ENCODE results near the gene C15orf40. TPM values are rescaled to one million over a fixed set of nuclear protein-coding genes. Genes with fewer than 3 reads are reported as not detected.

Gene C15orf40
- total RNA-seq, 4 donors from 2014 or later: 6.9 to 20.5 (median 9.4) TPM

- Histone ChIP-seq H3K36me3 (no peaks in the 10 kb centered on the region), H3K27me3 (no peaks in the 10 kb centered on the region), H3K9me3 (no peaks in the 10 kb centered on the region), H3K4me3 (no peak overlapping the region), H3K27ac (no peak overlapping the region), H3K4me1 (no peaks in the 10 kb centered on the region)
- TF ChIP-seq POLR2A (IDR thresholded peaks at IDR 0.05) (no peak), CTCF (IDR thresholded peaks at IDR 0.05) (no peak), EP300 (IDR thresholded peaks at IDR 0.05) (no peak), POLR2AphosphoS5 (IDR thresholded peaks at IDR 0.05) (no peak)
- no peak for ATAC-seq
- WGBS, 2 donors (ENCODE audit: low coverage in 1 of 2): 100% methylated on average over 1 to 2 of the region's 3 CpGs
Measured at GRCh38 chr15:82960766-82961165, 50.7 kb downstream of the C15orf40 start.

- Histone ChIP-seq H3K36me3 (no peaks in the 10 kb centered on the region), H3K9me3 (no peaks in the 10 kb centered on the region), H3K27me3 (no peaks in the 10 kb centered on the region), H3K4me3 (no peak overlapping the region), H3K27ac (no peak overlapping the region), H3K4me1 (no peaks in the 10 kb centered on the region)
- TF ChIP-seq POLR2A (IDR thresholded peaks at IDR 0.05) (no peak), CTCF (IDR thresholded peaks at IDR 0.05) (no peak), EP300 (IDR thresholded peaks at IDR 0.05) (no peak), POLR2AphosphoS5 (IDR thresholded peaks at IDR 0.05) (no peak)
- no peak for ATAC-seq
- WGBS, 2 donors (ENCODE audit: low coverage in 1 of 2): 95 to 100% methylated on average over 2 to 5 of the region's 5 CpGs
Measured at GRCh38 chr15:82959423-82959822, 52.0 kb downstream of the C15orf40 start.

- WGBS, 2 donors (ENCODE audit: low coverage in 1 of 2): 67% methylated on average over 1 of the region's 1 CpG; no CpG with 5 or more reads in 1 of the 2 donors
Measured at GRCh38 chr15:82958638-82959037, 52.8 kb downstream of the C15orf40 start.

DNA sequence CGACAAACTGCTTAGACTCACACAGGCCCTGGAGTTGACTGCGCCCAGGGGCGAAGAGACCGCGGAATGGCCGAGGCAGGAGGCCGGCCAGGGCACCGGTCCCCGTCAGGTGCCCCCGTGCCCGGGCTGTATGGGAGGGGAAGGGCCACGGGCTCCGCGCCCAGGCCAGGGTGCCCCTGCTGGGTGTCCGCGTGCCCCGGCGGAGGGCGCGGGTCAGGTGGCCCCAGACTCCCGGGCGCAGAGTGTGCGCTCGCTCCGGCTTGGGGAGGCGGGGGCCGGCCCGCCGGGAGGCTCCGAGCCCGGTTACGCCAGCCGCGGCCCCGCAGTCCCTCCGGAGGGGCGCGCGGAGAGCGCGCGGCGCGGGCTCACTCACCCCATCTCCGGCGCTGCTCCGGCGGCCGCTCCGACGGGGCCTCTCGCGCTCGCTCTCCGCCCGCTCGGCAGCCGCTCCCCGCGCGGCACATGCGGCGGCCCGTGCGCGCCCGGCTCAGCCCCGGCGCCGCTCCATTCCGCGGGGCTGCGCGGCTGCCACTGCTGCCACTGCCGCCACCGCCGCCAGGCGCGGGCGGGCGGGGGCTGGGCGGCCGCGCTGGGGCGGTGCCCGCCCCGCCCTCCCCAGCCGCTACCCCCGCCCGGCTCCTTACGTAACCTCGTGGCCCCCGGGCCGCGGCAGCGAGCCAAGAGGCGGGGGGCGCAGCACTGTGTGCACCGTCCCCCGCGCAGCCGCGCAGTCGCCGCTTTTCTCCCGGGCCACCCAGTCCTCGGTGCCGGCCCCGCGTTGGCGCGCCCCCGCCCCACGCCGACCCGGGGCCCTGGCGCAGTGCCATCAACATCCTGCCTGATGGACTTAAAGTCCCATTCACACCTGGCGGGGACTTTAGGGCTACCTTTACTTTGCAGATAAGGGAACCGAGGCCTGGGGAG, 59.0 kb downstream of the C15orf40 start, which contains the start of gene HOMER2:
TSS of gene HOMER2 (minus strand) at position 563 of the 924 bp plus-strand sequence. CDS start at position 378, 185 bp downstream.
- H3K4me3 ChIP-seq: peak within 1 kb of the TSS; percentile 58 to 74
- H3K4me1 ChIP-seq: peaks cover 0 to 22% (median 0%) of the 10 kb centered on the region in 3 donors
- peak within 1 kb of the TSS in 3 of 4 donors; percentile 61 to 73 (median 71) for H3K27ac ChIP-seq
- TF ChIP-seq POLR2A (IDR thresholded peaks at IDR 0.05): peak in 1 of 2 donors; percentile 21
- no peak for TF ChIP-seq POLR2AphosphoS5 (IDR thresholded peaks at IDR 0.05)
- peak in 2 of 4 experiments; percentile 7 to 8 for TF ChIP-seq CTCF (IDR thresholded peaks at IDR 0.05)
- TF ChIP-seq EP300 (IDR thresholded peaks at IDR 0.05): no peak
- no peaks in the 10 kb centered on the region for H3K9me3 ChIP-seq
- peak; percentile 74 for ATAC-seq
- H3K27me3 ChIP-seq: peaks cover 6% of the 10 kb centered on the region
- no CpG with 5 or more reads among the region's 119 CpGs for WGBS, 2 donors (ENCODE audit: low coverage in 1 of 2)
- H3K36me3 ChIP-seq: no peaks in the 10 kb centered on the region

More at GRCh38 chr15:82958638-82959037, 52.8 kb downstream of the C15orf40 start:
- no peak for ATAC-seq
- H3K4me3 ChIP-seq: no peak overlapping the region
- H3K36me3 ChIP-seq: no peaks in the 10 kb centered on the region
- no peak for TF ChIP-seq POLR2AphosphoS5 (IDR thresholded peaks at IDR 0.05)
- TF ChIP-seq EP300 (IDR thresholded peaks at IDR 0.05): no peak
- TF ChIP-seq CTCF (IDR thresholded peaks at IDR 0.05): no peak
- TF ChIP-seq POLR2A (IDR thresholded peaks at IDR 0.05): no peak
- H3K9me3 ChIP-seq: no peaks in the 10 kb centered on the region
- H3K27ac ChIP-seq: no peak overlapping the region
- H3K4me1 ChIP-seq: no peaks in the 10 kb centered on the region
- H3K27me3 ChIP-seq: no peaks in the 10 kb centered on the region

All from gastroesophageal sphincter (tissue), 4 donors.